PFSK-1 (cell line): ENCODE results near the gene CNRIP1.

Source experiments
- FOXP2 ChIP-seq: optimal IDR thresholded peaks from 2 replicates; pipeline ENCODE3; 2011; ENCODE audit warnings: borderline replicate concordance, control low read depth, inconsistent platforms; ENCODE audit not compliant: insufficient read depth; ENCODE audit errors: extremely low read length, extremely low read depth
- POLR2AphosphoS5 ChIP-seq: IDR thresholded peaks from 2 replicates; pipeline ENCODE4 v1.6.1; 2012; ENCODE audit warnings: low read depth, mild to moderate bottlenecking, control low read depth, low read length, moderate library complexity
- SIN3A ChIP-seq: IDR thresholded peaks from 2 replicates; pipeline ENCODE4 v1.6.1; 2012; ENCODE audit warnings: mild to moderate bottlenecking, low read length, moderate library complexity, borderline replicate concordance; ENCODE audit not compliant: insufficient read depth
- TAF1 ChIP-seq: IDR thresholded peaks from 2 replicates; pipeline ENCODE4 v1.6.1; 2012; ENCODE audit warnings: low read length, control low read depth, borderline replicate concordance; ENCODE audit not compliant: insufficient read depth
- TF ChIP-seq, protein P1 (sequence below), 2 experiments: IDR thresholded peaks; 2 replicates each; pipeline versions ENCODE4 v1.6.1 to v1.8.0; 2011 to 2012; ENCODE audit warnings: low read depth in 2 of 2, low read length in 2 of 2, control low read depth in 1 of 2, inconsistent platforms in 1 of 2, mild to moderate bottlenecking in 1 of 2, moderate library complexity in 1 of 2; ENCODE audit not compliant: insufficient read depth in 1 of 2

Gene CNRIP1

DNA sequence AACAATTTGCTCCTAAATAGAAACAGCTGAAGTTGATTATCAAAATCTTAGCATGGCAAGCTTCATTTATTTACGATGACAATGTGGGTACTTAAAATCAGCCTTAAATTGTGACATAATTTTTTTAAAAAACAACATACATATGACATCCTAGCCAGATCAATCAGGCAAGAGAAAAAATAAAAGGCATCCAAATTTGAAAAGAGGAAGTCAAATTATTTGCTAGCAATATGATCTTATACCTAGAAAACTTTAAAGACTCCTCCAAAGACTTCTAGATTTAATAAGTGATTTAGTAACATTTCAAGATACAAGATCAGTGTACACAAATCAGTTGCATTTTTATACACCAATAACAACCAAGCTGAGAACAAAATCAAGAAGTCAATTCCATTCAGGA is 53.1 kb downstream of the CNRIP1 start:
- TF ChIP-seq SIN3A = no peak
- TF ChIP-seq TAF1 = no peak
- TF ChIP-seq POLR2AphosphoS5 = no peak
- TF ChIP-seq, protein P1, sequence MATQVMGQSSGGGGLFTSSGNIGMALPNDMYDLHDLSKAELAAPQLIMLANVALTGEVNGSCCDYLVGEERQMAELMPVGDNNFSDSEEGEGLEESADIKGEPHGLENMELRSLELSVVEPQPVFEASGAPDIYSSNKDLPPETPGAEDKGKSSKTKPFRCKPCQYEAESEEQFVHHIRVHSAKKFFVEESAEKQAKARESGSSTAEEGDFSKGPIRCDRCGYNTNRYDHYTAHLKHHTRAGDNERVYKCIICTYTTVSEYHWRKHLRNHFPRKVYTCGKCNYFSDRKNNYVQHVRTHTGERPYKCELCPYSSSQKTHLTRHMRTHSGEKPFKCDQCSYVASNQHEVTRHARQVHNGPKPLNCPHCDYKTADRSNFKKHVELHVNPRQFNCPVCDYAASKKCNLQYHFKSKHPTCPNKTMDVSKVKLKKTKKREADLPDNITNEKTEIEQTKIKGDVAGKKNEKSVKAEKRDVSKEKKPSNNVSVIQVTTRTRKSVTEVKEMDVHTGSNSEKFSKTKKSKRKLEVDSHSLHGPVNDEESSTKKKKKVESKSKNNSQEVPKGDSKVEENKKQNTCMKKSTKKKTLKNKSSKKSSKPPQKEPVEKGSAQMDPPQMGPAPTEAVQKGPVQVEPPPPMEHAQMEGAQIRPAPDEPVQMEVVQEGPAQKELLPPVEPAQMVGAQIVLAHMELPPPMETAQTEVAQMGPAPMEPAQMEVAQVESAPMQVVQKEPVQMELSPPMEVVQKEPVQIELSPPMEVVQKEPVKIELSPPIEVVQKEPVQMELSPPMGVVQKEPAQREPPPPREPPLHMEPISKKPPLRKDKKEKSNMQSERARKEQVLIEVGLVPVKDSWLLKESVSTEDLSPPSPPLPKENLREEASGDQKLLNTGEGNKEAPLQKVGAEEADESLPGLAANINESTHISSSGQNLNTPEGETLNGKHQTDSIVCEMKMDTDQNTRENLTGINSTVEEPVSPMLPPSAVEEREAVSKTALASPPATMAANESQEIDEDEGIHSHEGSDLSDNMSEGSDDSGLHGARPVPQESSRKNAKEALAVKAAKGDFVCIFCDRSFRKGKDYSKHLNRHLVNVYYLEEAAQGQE (IDR thresholded peaks at IDR 0.05; ENCODE audit: insufficient read depth in 1 of 2, low read depth in 2 of 2, low read length in 2 of 2) = no peak
- TF ChIP-seq FOXP2 = no peak

DNA sequence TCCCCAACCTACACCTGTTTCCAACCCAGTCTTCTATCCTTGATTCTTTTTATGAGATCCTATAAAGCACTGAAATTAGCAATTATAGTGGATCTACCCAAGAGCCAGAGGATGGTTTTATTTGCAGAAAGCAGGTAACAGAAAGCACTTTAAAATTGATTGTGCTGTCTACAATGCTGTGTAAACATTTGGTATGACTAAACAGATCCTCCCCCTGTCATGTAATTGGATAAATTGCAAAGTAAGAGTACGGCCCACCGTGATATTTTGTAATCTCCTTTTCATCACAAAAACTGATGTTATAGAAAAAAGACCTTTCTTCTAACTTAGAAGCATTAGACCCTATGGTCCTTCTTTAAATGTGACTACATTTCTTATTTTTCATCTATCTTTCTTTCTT is 56.1 kb downstream of the CNRIP1 start:
- TF ChIP-seq TAF1 (no peak), SIN3A (no peak), FOXP2 (no peak)

DNA sequence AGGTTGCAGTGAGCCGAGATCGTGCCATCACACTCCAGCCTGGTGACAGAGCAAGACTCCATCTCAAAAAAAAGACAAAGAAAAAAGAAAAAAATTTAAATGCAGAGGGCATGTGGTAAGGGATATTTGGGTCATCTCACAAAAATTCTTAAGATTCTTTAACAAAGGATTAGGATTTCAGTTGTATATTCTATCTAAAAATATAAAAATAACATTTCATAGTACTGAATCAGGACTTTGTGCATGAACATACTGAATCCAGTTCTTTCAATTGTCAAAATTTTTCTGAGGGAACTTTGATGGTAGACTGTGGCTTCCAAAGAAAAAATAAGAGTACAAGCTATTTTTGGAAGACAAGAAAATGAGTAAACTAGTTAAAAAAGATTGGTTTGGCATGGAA is 60.9 kb downstream of the CNRIP1 start:
- TF ChIP-seq, protein P1 (IDR thresholded peaks at IDR 0.05; ENCODE audit: insufficient read depth in 1 of 2, low read depth in 2 of 2, low read length in 2 of 2) = no peak
- TF ChIP-seq TAF1 (no peak), FOXP2 (no peak), POLR2AphosphoS5 (no peak), SIN3A (no peak)

DNA sequence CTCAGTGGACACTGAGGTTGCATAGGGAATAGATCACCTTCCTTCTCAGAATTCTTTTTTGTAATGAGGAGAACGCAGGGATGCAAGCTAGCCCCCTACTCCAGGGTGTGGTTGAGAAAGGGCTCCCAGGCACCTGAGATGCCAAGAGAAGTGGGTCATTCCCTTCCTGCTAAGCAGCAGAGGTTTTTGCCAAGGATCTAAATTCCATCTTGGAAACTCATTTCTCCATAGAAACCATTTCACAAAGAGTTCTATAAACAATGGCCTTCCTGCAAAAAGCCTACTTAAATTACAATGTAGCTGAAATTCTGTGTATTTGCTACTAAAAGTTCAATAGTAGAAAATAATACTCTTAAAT is 63.7 kb downstream of the CNRIP1 start:
- TF ChIP-seq TAF1 (no peak), FOXP2 (no peak), SIN3A (no peak)

DNA sequence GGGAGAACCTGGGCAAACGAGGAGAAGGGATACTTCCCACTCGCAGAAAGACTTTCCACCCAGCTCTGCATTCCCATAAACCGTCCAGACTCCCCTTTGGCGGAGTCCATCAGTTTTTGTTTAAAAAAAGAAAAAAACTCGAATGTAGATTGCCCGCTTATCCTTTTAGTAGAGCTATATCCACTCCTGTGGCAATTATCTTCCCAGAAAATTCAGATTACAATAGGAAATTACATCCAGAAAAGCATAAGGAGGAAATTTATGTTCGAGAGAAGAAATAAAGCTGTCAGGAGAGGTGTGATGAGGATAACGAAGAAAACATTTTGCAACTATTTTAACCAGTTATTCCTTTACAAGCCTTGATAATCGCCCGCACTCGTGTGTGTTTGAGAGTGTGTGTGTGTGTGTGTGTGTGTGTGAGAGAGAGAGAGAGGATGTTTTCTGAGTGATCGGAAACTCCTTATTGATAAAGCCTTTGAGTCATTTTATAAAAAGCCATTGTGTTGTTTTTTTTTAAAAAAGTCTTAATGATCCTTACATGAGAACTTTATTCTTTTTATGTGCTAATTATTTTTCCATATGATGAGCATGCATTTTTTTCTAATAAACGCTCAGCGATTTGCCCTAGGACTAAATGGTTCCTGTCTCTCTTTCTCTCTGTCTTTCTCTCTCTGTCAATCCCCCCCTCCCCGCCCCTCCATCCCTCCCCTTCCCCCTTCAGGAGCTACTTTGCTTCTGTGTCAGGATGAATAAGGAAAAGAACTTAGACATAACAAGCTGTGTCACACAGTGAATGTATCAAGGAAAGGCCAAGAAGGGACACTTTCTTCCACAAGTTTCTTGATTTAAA is 66.3 kb downstream of the CNRIP1 start:
- TF ChIP-seq FOXP2 (no peak), SIN3A (no peak), POLR2AphosphoS5 (no peak), TAF1 (no peak)
- TF ChIP-seq, protein P1 (IDR thresholded peaks at IDR 0.05; ENCODE audit: insufficient read depth in 1 of 2, low read depth in 2 of 2, low read length in 2 of 2) = no peak

DNA sequence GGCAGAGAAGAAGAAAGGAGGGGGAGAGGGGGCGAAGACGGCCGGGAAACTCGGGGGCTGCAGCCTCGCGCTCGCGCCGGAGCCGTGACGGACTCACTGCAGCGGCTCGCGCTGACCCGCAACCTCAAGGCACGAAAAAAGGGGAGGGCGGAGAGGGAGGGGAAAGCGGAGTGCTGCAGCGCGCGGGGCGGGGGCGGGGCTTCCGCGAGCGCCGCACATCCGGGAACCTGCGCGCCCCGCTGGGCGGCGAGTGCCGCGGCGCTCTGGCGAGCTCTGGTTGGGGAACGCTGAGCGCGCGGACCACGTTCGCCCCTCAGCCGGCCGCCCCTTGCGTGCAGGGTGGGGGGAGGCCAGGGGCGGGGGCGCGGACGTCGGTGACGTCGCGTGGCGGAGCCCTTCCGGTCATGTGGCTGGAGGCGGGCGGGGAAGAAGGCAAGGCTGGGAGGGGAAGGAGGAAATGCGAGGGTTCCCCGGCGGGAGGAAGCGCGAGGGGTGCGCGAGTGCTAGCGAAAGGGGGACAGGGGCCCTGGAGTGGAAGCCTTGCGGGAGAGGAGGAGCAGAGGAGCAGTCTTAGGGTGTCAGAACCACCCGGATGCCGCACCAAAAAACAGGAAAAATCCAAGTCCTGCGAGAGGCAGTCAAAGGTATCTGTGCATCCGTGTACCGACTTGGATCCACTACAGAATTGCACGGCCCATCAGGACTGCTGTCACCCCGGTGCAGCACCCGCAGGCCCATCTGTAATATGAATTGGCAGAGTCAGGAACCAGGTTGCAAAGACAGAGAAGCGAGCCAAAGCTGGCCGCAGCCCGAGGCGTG is 67.1 kb downstream of the CNRIP1 start, which contains the start of gene PPP3R1:
Gene PPP3R1 (minus strand): TSS at position 133 of the 819 bp plus-strand sequence. CDS start 405 bp downstream, outside the sequence.
- TF ChIP-seq POLR2AphosphoS5 = peak; percentile 77; the same call in 1 of the 2 replicates
- no peak for TF ChIP-seq TAF1
- TF ChIP-seq FOXP2 = no peak
- TF ChIP-seq SIN3A = 0 out of 2 replicates have a peak, but pooled peaks have one; percentile 46
- TF ChIP-seq, protein P1 (IDR thresholded peaks at IDR 0.05; ENCODE audit: insufficient read depth in 1 of 2, low read depth in 2 of 2, low read length in 2 of 2) = no peak
